HG02970 (cell line): ENCODE data around the gene PRTN3.

Source experiments
- ATAC-seq: cut with Tn5 transposase; IDR thresholded peaks from one replicate; pipeline ENCODE4 v1.9.1; 2021; ENCODE audit warnings: mild to moderate bottlenecking, moderate library complexity, moderate number of reproducible peaks; ENCODE audit not compliant: unreplicated experiment, low FRiP score

Gene PRTN3, protein sequence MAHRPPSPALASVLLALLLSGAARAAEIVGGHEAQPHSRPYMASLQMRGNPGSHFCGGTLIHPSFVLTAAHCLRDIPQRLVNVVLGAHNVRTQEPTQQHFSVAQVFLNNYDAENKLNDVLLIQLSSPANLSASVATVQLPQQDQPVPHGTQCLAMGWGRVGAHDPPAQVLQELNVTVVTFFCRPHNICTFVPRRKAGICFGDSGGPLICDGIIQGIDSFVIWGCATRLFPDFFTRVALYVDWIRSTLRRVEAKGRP

DNA sequence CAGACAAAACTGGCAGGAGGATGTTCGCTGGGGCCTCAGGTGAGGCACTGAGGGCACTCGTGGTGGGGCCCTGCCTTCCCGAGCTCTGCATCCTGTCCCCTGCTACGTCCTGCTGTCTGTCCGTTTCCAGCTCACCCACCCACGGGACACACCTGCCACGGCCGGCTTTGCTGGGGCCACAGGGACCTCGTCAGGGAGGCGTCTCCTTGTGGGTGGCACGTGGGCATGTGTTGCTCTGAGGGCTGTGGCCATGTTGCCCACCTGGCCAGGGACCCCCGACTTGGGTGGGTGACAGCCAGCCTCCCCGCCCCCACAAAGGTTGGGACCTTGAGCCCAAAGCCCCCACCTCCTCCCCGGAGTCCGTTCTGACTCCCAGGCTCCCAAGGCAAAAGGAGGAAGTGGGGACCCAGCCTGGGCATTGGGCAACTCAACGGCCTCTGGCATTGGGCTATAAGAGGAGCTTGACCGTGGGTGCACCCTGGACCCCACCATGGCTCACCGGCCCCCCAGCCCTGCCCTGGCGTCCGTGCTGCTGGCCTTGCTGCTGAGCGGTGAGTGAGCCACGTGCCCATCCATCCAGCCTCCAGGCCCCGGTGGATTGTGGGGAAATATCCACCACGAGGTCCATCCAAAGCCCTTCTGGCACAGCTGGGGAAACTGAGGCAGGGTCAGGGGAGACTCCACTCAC lies at the start of gene PRTN3:
PRTN3 (plus strand) TSS at position 481 of the 688 bp plus-strand sequence; CDS start at position 491, 10 bp downstream.
- no peak for ATAC-seq

GRCh38 chr19:791007-791566 lies 49.7 kb upstream of the PRTN3 start:
- no peak for ATAC-seq

DNA sequence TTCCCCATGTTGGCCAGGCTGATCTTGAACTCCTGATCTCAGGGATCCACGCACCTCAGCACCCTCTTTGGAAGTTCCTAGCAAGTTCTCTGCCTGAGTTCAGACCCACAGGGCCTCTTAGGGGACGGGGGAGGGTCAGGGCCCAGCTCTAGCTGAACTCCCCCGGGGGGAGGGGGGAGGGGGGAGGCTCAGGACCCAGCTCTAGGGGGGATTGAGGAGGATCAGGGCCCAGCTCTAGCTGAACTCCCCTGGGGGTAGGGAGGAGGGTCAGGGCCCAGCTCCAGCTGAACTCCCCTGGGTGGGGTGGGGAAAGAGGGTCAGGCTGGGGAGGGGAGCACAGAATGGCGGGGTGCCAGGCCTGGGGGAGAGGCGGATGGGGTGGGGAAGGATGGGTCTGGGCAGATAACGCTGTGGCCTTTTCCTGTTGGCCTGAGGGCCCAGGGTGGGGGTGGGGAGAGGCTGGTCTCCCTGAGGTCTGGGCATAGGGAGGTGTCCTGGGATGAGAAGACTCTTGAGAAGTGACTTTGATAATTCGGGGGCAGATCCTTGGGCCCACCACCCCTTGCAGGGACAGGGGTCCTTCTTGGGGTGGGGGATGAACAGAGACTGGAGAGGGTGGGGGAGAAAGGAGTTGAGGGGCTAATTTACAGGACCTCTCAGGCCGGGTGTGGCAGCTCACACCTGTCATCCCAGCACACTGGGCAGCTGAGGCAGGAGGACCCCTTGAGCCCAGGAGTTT lies 49.1 kb upstream of the PRTN3 start:
- no peak for ATAC-seq

DNA sequence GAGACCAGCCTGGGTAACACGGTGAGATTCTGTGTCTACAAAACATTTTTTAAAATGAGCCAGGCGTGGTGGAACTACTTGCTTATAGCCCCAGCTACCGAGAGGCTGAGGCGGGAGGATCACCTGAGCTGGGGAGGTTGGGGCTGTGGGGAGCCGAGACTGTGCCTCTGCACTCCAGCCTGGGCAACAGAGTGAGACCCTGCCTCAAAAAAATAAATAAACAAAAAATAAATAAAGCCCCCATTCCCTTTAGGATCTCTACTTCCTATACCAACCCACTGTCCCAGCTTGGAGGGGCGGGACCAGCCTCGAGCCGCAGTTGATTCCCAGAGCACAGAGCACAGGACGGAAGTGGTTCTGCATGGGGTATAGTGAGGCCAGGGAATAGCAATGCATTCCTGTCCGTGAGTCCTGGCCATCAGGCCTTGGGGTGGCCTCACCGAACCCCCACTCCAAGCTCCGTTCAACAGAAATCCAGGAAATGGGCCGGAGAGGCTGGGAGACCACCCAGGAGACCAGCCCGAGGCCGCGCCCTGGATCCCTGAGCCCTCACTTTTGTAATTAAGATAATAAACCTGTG lies 48.4 kb upstream of the PRTN3 start:
- no peak for ATAC-seq

DNA sequence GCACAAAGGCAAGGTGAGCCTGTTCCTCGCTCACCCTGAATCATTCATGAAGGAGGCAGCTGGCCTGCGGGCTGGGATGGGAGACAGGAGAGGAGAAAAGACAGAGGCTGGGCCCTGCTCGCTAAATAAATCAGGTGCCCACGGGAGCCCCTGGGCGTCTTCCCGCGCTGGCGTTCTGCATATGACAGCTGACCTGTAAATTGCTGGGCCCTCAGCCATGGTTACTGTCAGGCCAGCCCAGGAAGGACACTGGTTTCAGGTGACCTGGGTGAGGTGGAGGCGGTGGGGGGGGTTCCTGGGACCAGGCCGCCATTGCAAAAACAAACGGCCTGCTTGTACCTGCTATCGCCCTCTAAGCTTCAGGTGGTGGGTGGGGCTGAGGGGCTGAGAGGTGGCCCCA lies 47.0 kb upstream of the PRTN3 start:
- no peak for ATAC-seq

GRCh38 chr19:795073-795611 lies 45.7 kb upstream of the PRTN3 start:
- ATAC-seq: no peak

GRCh38 chr19:795691-796581 lies 44.9 kb upstream of the PRTN3 start:
- no peak for ATAC-seq

DNA sequence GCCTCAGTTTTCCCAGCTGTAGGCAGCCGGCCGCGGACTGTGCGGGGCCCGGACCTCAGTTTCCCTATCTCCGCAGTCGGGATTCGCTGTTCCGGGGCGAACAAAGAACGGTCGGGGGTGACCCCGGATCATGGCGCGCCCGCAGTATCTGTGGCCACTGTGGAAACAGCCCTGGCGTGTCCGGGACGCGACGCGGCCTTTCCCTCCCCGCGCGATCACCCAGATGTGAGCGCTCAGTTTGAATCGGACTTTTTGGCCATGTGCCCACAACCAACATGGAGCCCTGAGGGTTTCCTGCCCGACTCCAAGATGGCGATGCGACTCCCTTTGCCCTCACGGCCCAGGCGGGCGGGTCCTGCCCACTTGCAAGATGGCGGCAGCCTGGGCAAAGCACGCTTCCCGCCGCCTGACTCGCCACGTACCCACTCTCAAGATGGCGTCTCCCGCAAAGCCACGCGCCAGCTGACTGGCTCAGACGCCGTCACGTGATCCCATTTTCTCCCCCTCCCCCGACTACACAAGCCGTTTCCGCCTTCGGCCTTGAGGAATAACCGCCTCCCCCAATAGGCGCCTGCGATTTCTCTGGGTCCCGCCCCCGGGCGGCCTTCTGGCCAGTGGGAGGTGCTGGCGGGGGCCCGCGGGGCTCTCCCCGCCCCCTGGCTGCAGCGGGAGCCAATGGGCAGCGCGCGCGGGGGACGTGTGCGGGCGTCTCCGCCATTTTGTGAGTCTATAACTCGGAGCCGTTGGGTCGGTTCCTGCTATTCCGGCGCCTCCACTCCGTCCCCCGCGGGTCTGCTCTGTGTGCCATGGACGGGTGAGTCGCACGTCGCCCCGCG lies 43.9 kb upstream of the PRTN3 start, which contains the start of gene PTBP1:
PTBP1 (plus strand) TSS at position 761 of the 836 bp plus-strand sequence; CDS start at position 807, 46 bp downstream.
- ATAC-seq: peak; percentile 81

DNA sequence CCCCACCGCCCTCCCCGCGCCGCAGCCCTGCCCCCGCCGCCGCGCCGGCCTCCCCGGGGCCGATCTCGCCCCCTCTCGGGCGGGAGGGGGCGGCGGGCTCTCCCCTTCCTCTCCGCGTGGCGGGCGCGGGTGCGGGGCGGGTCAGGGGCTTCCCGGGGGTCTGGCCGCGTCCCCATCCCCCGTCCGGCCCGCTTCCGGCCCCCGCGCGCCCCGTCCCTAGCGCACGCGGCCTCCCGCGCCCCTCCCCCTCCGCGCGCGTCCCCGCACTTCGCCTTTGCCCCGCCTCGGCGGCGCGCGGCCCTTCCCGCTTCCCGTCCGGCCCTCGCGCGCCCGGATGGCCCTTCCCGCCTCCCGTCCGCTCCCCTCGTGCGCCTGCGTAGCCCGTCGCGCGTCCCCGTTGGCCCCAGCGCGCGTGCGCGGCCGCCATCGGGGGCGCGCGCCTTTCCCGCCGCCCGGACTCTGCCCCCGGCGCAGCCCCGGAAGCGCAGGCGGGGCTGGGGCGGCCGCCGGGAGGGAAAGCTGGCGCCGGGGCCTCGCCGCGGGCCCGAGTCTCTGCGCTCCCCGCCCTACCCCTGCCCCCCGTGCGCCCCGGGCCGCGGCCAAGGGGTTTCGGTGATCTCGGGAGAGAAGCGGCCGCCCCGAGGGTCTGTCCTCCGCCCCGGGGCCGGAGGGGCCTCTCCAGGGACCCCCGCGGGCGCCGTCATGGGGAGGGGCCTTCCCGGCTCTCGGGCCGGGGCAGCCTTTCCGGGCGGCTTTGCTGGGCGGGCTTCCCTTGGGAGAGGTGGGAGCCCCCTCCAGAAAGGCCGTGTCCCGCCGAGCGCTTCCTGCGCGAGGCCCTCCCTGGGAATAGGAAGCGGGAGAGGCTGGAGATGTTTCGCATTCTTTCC lies 43.0 kb upstream of the PRTN3 start:
- peak; percentile 49 for ATAC-seq

- ATAC-seq: no peak
Observed at GRCh38 chr19:798415-799075, 42.3 kb upstream of the PRTN3 start.

GRCh38 chr19:799076-799881 lies 41.5 kb upstream of the PRTN3 start:
- ATAC-seq: no peak

DNA sequence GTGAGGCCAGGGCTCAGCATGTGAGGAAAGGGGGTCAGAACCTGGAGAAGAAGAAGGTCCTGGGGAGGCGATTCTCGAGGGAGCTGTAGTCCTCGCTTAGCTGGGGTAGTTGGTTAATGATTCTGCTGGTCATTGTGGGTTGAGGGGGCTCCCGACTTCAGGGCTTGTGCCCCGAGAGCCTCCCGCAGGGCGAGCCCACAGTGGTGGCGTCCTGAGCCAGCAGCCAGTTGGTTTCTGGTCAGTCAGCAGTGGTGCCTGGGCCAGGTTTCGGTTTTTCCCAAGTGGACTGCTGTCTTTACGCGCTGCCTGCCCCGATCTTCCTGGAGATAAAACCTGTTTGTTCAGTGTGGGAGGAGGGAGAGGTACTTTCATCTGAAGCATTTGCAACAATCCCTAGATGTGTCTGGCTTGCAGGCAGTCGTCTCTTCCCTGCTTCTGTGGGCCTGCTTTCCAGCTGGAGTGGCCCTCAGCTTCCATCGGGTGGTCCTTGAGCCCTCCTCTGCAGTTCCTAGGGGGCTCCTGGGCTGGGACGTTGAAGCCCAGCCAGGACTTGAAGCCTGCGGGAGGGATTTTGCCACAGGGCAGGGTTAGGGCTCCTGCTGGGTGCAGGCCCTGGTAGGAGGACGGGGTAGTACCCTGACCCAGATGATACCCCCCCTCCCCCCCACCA lies 40.3 kb upstream of the PRTN3 start:
- ATAC-seq: no peak

- ATAC-seq: no peak
Observed at GRCh38 chr19:801030-801860, 39.6 kb upstream of the PRTN3 start.

DNA sequence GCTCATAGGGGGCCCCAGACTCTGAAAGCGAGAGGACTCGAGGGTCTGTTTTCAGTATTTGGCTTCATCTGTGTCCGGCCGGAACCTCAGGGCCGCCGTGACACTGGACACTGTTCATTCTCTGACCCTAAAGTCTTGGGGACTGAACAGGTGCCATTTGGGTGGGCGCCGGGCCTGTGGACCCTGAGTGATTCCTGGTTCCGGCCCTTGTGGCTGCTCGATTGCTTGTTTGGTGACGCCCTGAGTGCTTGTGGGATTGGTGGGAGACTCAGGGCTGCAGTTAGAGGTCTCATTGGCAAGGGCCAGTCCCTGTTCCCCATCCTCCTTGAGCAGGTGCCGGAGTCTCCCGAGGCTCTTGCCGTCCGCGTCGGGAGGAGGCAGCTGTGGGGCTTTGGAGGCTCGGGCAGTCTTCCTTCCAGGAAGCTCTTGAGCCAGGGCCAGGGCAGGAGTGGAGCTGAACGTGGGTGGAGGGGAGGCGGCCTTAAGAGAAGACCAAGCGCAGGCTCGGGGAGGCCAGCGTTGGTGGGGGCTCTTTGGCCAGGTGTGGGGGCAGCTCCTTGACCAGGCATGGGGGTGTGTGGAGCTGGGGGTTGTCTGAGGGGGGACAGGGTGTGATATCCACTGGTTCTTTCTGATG lies 38.8 kb upstream of the PRTN3 start:
- no peak for ATAC-seq
